Body of pancreas (tissue), 4 donors: ENCODE results near the gene ATAD3B.

Source experiments
- CTCF ChIP-seq, 7 experiments: fragments of 450-650 bp in 4 of 7; fragments of 200-600 bp in 3 of 7; sonication (generic) in 3 of 7; IDR thresholded peaks; one replicate each; pipeline ENCODE4 v1.5.1; 2016 to 2019; ENCODE audit warnings: antibody characterized with exemption in 7 of 7
- POLR2A ChIP-seq, 3 donors: fragments of 450-650 bp; IDR thresholded peaks; one replicate each; pipeline ENCODE4 v1.6.1; 2016; ENCODE audit warnings: antibody characterized with exemption in 3 of 3, mild to moderate bottlenecking in 2 of 3

- TF ChIP-seq CTCF (IDR thresholded peaks at IDR 0.05) (no peak), POLR2A (IDR thresholded peaks at IDR 0.05) (no peak)
These were observed 71.5 kb downstream of the ATAD3B start for GRCh38 chr1:1542766-1543705.
